Fibroblast of lung (primary cell): ENCODE results near the gene SLCO6A1. TPM values are rescaled to one million over a fixed set of nuclear protein-coding genes. Genes with fewer than 3 reads are reported as not detected.

Source experiments
- DNase-seq, 2 donors: peaks; one replicate each; pipeline versions ENCODE4 v3.0.0 to v3.0.0-alpha.2; 2010; ENCODE audit warnings: low read depth in 2 of 2
- H2AFZ ChIP-seq: 2 replicates; pipeline ENCODE4 v1.5.1; 2012; ENCODE audit warnings: low read length, control low read depth, inconsistent platforms
- H3K27ac ChIP-seq: 2 replicates; pipeline ENCODE4 v1.5.1; 2011; ENCODE audit warnings: low read length, control low read depth; ENCODE audit not compliant: insufficient read depth
- H3K27me3 ChIP-seq: 2 replicates; pipeline ENCODE4 v1.5.1; 2011; ENCODE audit warnings: mild to moderate bottlenecking, low read length; ENCODE audit not compliant: control insufficient read depth, insufficient read depth
- H3K36me3 ChIP-seq: 2 replicates; pipeline ENCODE4 v1.5.1; 2011; ENCODE audit warnings: low read length; ENCODE audit not compliant: control insufficient read depth, insufficient read depth
- H3K4me1 ChIP-seq: 2 replicates; pipeline ENCODE4 v1.5.1; 2011; ENCODE audit warnings: low read length; ENCODE audit not compliant: control insufficient read depth, insufficient read depth; ENCODE audit errors: extremely low read depth
- H3K4me2 ChIP-seq: 2 replicates; pipeline ENCODE4 v1.5.1; 2011; ENCODE audit warnings: low read length, control low read depth; ENCODE audit not compliant: insufficient read depth; ENCODE audit errors: extremely low read depth
- H3K4me3 ChIP-seq, 4 experiments: fragments of 200-600 bp in 1 of 4; sonication (generic) in 1 of 4; replicated peaks in 1 of 4; 2 replicates each; pipeline ENCODE4 v1.5.1; 2011 to 2016; ENCODE audit warnings: low read length in 4 of 4, low read depth in 3 of 4, mild to moderate bottlenecking in 3 of 4, control low read depth in 2 of 4, inconsistent platforms in 1 of 4, mixed read lengths in 1 of 4; ENCODE audit not compliant: insufficient read depth in 1 of 4; ENCODE audit errors: control extremely low read depth in 1 of 4
- H3K79me2 ChIP-seq: 2 replicates; pipeline ENCODE4 v1.5.1; 2012; ENCODE audit warnings: mild to moderate bottlenecking, low read length, inconsistent platforms; ENCODE audit not compliant: control insufficient read depth, insufficient read depth
- H3K9ac ChIP-seq: 2 replicates; pipeline ENCODE4 v1.5.1; 2011; ENCODE audit warnings: mild to moderate bottlenecking, low read length, control low read depth; ENCODE audit not compliant: insufficient read depth
- H3K9me3 ChIP-seq: 2 replicates; pipeline ENCODE4 v1.5.1; 2012; ENCODE audit warnings: low read depth, low read length; ENCODE audit not compliant: control insufficient read depth, insufficient read depth
- H4K20me1 ChIP-seq: 2 replicates; pipeline ENCODE4 v1.5.1; 2011; ENCODE audit warnings: low read length; ENCODE audit not compliant: control insufficient read depth, insufficient read depth; ENCODE audit errors: extremely low read depth
- CTCF ChIP-seq, 2 donors: IDR thresholded peaks in 1 of 2; conservative IDR thresholded peaks in 1 of 2; 1 replicate in 1 of 2; 2 replicates in 1 of 2; pipeline ENCODE4 v1.5.1; 2011 to 2012; ENCODE audit warnings: low read length in 2 of 2, control low read depth in 1 of 2, inconsistent platforms in 1 of 2, low read depth in 1 of 2, mild to moderate bottlenecking in 1 of 2
- EZH2 ChIP-seq: IDR thresholded peaks from 2 replicates; pipeline ENCODE4 v1.5.1; 2012; ENCODE audit warnings: low read length, control low read depth, mild to moderate bottlenecking; ENCODE audit errors: missing control alignments
- polyA plus RNA-seq, 2 donors: library from polyadenylated mRNA; depleted of rRNA in 1 of 2; stranded (reverse) in 1 of 2; unstranded in 1 of 2; fragments of >200 nt; gene quantifications; 2 replicates each; pipeline ENCODE4 v1.2.1, GENCODE V29; 2011 to 2012; ENCODE audit warnings: missing spikeins in 1 of 2
- total RNA-seq: library from RNA; depleted of rRNA; stranded (reverse); fragments of >200 nt; gene quantifications from 2 replicates; pipeline ENCODE4 v1.2.1, GENCODE V29; 2014

SLCO6A1 gene
- total and polyA plus RNA-seq, 2 donors (not counting 1 experiment from before 2014, with no cell fraction given): not detected

- Histone ChIP-seq H3K4me3 (no peak overlapping the region), H3K27ac (no peak overlapping the region), H3K9ac (no peak overlapping the region), H3K9me3 (no peaks in the 10 kb centered on the region), H2AFZ (no peak overlapping the region), H3K36me3 (no peaks in the 10 kb centered on the region), H3K4me2 (no peak overlapping the region), H4K20me1 (no peaks in the 10 kb centered on the region), H3K4me1 (no peaks in the 10 kb centered on the region), H3K79me2 (no peaks in the 10 kb centered on the region), H3K27me3 (no peaks in the 10 kb centered on the region)
- peak in 1 of 2 donors; percentile 54 for DNase-seq
- TF ChIP-seq EZH2 (no peak), CTCF (conservative IDR thresholded peaks at IDR 0.05 in 1 of 2, IDR thresholded peaks at IDR 0.05 in 1 of 2; ENCODE audit: low read depth in 1 of 2, low read length in 2 of 2) (no peak)
Observed at GRCh38 chr5:102481054-102481715, 17.6 kb downstream of the SLCO6A1 start.

- Histone ChIP-seq H3K9me3 (no peaks in the 10 kb centered on the region), H3K79me2 (no peaks in the 10 kb centered on the region), H3K4me2 (no peak overlapping the region), H2AFZ (no peak overlapping the region), H3K4me1 (no peaks in the 10 kb centered on the region), H3K27ac (no peak overlapping the region), H4K20me1 (no peaks in the 10 kb centered on the region), H3K27me3 (no peaks in the 10 kb centered on the region), H3K9ac (no peak overlapping the region), H3K36me3 (no peaks in the 10 kb centered on the region), H3K4me3 (no peak overlapping the region)
- no peak for DNase-seq
- TF ChIP-seq EZH2 (no peak), CTCF (conservative IDR thresholded peaks at IDR 0.05 in 1 of 2, IDR thresholded peaks at IDR 0.05 in 1 of 2; ENCODE audit: low read depth in 1 of 2, low read length in 2 of 2) (no peak)
Observed at GRCh38 chr5:102453716-102454115, 45.1 kb downstream of the SLCO6A1 start.

GRCh38 chr5:102451082-102451481 is 47.7 kb downstream of the SLCO6A1 start:
- H3K9ac ChIP-seq: no peak overlapping the region
- H3K4me1 ChIP-seq: no peaks in the 10 kb centered on the region
- no peaks in the 10 kb centered on the region for H3K27me3 ChIP-seq
- no peak overlapping the region for H3K27ac ChIP-seq
- H4K20me1 ChIP-seq: no peaks in the 10 kb centered on the region
- TF ChIP-seq CTCF (conservative IDR thresholded peaks at IDR 0.05 in 1 of 2, IDR thresholded peaks at IDR 0.05 in 1 of 2; ENCODE audit: low read depth in 1 of 2, low read length in 2 of 2): no peak
- H3K36me3 ChIP-seq: no peaks in the 10 kb centered on the region
- no peaks in the 10 kb centered on the region for H3K9me3 ChIP-seq
- no peak overlapping the region for H3K4me2 ChIP-seq
- no peak for DNase-seq
- no peak overlapping the region for H2AFZ ChIP-seq
- no peaks in the 10 kb centered on the region for H3K79me2 ChIP-seq
- no peak overlapping the region for H3K4me3 ChIP-seq
